ENCODE results near the gene ZMYND10.

DNA sequence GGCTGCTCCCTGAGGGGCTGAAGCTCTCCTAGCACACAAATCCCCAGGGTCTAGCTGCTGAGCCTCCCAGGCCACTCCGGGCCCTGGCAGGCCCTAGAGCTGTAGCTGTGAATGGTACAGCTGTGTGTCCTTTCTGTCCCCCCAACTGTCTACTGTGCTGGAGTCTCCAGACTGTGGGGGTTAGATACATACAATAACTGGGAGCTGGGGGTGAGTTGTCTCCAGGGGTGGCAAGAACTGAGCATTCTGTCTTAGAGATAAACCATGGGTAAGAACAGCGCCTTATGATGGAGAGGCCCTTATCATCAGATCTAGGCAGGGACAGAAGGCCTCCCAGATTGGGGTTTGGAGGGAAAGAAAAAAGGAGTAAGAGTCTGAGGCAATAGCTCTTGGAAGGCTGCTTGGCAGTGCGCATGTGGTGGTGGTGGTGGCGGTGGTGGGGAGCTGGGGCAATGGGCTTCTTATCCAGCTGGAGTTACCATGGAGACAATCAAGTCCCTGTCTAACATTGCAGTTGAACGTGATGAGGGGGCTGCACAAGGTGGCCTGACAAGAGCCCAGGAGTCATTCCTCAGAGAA lies 8.7 kb upstream of the ZMYND10 start:
- no peak for TF ChIP-seq HDGF (IDR thresholded peaks at IDR 0.05; ENCODE audit: borderline replicate concordance)
- no peak for TF ChIP-seq FOXM1 (IDR thresholded peaks at IDR 0.05; ENCODE audit: borderline replicate concordance)
- no peak for TF ChIP-seq ARNT (IDR thresholded peaks at IDR 0.05)
- no peak for TF ChIP-seq SUZ12 (IDR thresholded peaks at IDR 0.05)
- no peak for TF ChIP-seq NFRKB (IDR thresholded peaks at IDR 0.05)
- TF ChIP-seq LEF1 (IDR thresholded peaks at IDR 0.05; ENCODE audit: borderline replicate concordance), result no peak
- no peak for TF ChIP-seq SP1 (IDR thresholded peaks at IDR 0.05)

All from HEK293T (cell line).